Heart left ventricle (tissue), 16 donors: ENCODE results near the gene PCGF1. TPM values are rescaled to one million over a fixed set of nuclear protein-coding genes. Genes with fewer than 3 reads are reported as not detected.

Experiments used
- ATAC-seq, 4 donors: fragments of 200-7000 bp; cut with Tn5 transposase; one replicate each; pipeline ENCODE4 v1.9.1; 2020 to 2022; ENCODE audit warnings: moderate library complexity in 4 of 4, mild to moderate bottlenecking in 3 of 4, moderate number of reproducible peaks in 1 of 4
- DNase-seq, 5 donors: peaks; one replicate each; pipeline ENCODE4 v3.0.0-alpha.2; 2020
- H3K27ac ChIP-seq, 12 donors: fragments of 200-600 bp; sonication (generic) in 4 of 12; one replicate each; pipeline versions ENCODE4 v1.5.0 to v1.8.0; 2016 to 2022; ENCODE audit warnings: mild to moderate bottlenecking in 2 of 12
- H3K27me3 ChIP-seq, 9 donors: fragments of 200-600 bp; sonication (generic) in 2 of 9; one replicate each; pipeline versions ENCODE4 v1.5.1 to v1.8.0; 2016 to 2022; ENCODE audit warnings: mild to moderate bottlenecking in 3 of 9
- H3K36me3 ChIP-seq, 9 donors: fragments of 200-600 bp; sonication (generic) in 2 of 9; one replicate each; pipeline versions ENCODE4 v1.5.0 to v1.8.0; 2018 to 2022; ENCODE audit warnings: mild to moderate bottlenecking in 2 of 9
- H3K4me1 ChIP-seq, 12 donors: fragments of 200-600 bp; sonication (generic) in 4 of 12; one replicate each; pipeline versions ENCODE4 v1.5.0 to v1.8.0; 2016 to 2022; ENCODE audit warnings: mild to moderate bottlenecking in 3 of 12
- H3K4me3 ChIP-seq, 12 donors: fragments of 200-600 bp; sonication (generic) in 4 of 12; one replicate each; pipeline versions ENCODE4 v1.5.0 to v1.8.0; 2017 to 2022; ENCODE audit warnings: mild to moderate bottlenecking in 9 of 12, moderate library complexity in 4 of 12
- H3K9me3 ChIP-seq, 12 donors: fragments of 200-600 bp; sonication (generic) in 4 of 12; one replicate each; pipeline versions ENCODE4 v1.5.0 to v1.8.0; 2016 to 2022; ENCODE audit warnings: mild to moderate bottlenecking in 1 of 12
- CTCF ChIP-seq, 12 donors: fragments of 200-600 bp; sonication (generic) in 4 of 12; IDR thresholded peaks; one replicate each; pipeline versions ENCODE4 v1.5.0 to v1.8.0; 2018 to 2022; ENCODE audit warnings: antibody characterized with exemption in 12 of 12, mild to moderate bottlenecking in 5 of 12
- POLR2A ChIP-seq, 2 donors: fragments of 450-650 bp; IDR thresholded peaks; one replicate each; pipeline ENCODE4 v1.6.1; 2017; ENCODE audit warnings: antibody characterized with exemption in 2 of 2, mild to moderate bottlenecking in 2 of 2, moderate library complexity in 2 of 2
- WGBS, 4 donors: extraction: QIAGEN DNeasy Blood & Tissue Kit in 2 of 4; methylation state at CpG; one replicate each; pipeline versions ENCODE4 v1.1.5 to v1.1.7; 2013 to 2018; 5-methylcytosine and 5-hydroxymethylcytosine counted together
- intact Hi-C, 10 donors: fragments of 100-400 bp; cut with DNase I; formaldehyde crosslinking; loops; one replicate each; pipeline versions ENCODE4 v1.11.1 to v1.14.2; 2022
- polyA plus RNA-seq, 2 donors: library from polyadenylated mRNA; stranded (reverse); fragments of 200-250 nt; gene quantifications; one replicate each; pipeline ENCODE4 v1.2.3, GENCODE V29; 2013
- total RNA-seq, 9 donors: library from RNA; depleted of rRNA in 2 of 9; stranded (reverse); fragments of >200 nt in 2 of 9; fragmentation: NEBNext Ultra II Directional in 3 of 9; extraction: Animal tissue kit (Norgen Biotek cat#: 25700) in 3 of 9; gene quantifications; one replicate each; pipeline versions ENCODE4 v1.1.0 to v1.2.4, GENCODE V29; 2016 to 2023
- donor health status: ischemic (EF 13 %, LVEDD 7.1; RV severe dilation, severe dysfunction).
- donor health status: healthy with polysubstance abuse.
- donor health status: DM: no; HTN: yes; CAD: no.
- donor health status: DM: no; HTN: no; CAD: no.
- donor health status: ischemic (EF 25% LVEDD 6.9; RV normal size, moderate dysfunction).
- donor health status: ischemic (EF 25% LVEDD 5.7; RV mildly dilated, moderate dysfunction).
- donor health status: healthy.
- donor health status: DM: yes; HTN: yes; CAD: no.
- donor health status: ischemic (EF 35%, LVEDD 5.7; RV mildly dilated, moderate dysfunction).
- donor health status: nonischemic (EF 11% LVEDD 7.7; RV severe dilation, severe dysfunction).
- donor health status: DM: yes; HTN: yes; CAD: no.
- donor health status: PGD.
- donor health status: ischemic (EF 29% LVEDD 5.4; RV normal size, mild dysfunction).
- donor health status: nonischemic (EF 23%, LVEDD 6.1; RV moderate dilation, normal function).

Gene PCGF1
- total and polyA plus RNA-seq, 11 donors: 10.6 to 24.9 (median 19.2) TPM

- Histone ChIP-seq H3K36me3 (peaks cover 0 to 14% (median 0%) of the 10 kb centered on the region in 9 donors), H3K27me3 (peaks cover 0 to 7% (median 0%) of the 10 kb centered on the region in 9 donors), H3K9me3 (no peaks in the 10 kb centered on the region), H3K27ac (peak overlapping the region in 11 of 12 donors; percentile 15 to 95 (median 85)), H3K4me1 (peaks cover 0 to 46% (median 27%) of the 10 kb centered on the region in 12 donors), H3K4me3 (peak overlapping the region in 11 of 12 donors; percentile 57 to 87 (median 72))
- ATAC-seq (peak in 1 of 4 donors; percentile 14), DNase-seq (peak in 1 of 5 donors; percentile 59)
- intact Hi-C loops: no loop called here
- WGBS, 4 donors: 45 to 55% (median 50%) methylated on average over 20 to 27 of the region's 27 CpGs
- no peak for TF ChIP-seq POLR2A (IDR thresholded peaks at IDR 0.05)
- no peak for TF ChIP-seq CTCF (IDR thresholded peaks at IDR 0.05)
Measured at GRCh38 chr2:74552914-74553811, 45.7 kb upstream of the PCGF1 start.

DNA sequence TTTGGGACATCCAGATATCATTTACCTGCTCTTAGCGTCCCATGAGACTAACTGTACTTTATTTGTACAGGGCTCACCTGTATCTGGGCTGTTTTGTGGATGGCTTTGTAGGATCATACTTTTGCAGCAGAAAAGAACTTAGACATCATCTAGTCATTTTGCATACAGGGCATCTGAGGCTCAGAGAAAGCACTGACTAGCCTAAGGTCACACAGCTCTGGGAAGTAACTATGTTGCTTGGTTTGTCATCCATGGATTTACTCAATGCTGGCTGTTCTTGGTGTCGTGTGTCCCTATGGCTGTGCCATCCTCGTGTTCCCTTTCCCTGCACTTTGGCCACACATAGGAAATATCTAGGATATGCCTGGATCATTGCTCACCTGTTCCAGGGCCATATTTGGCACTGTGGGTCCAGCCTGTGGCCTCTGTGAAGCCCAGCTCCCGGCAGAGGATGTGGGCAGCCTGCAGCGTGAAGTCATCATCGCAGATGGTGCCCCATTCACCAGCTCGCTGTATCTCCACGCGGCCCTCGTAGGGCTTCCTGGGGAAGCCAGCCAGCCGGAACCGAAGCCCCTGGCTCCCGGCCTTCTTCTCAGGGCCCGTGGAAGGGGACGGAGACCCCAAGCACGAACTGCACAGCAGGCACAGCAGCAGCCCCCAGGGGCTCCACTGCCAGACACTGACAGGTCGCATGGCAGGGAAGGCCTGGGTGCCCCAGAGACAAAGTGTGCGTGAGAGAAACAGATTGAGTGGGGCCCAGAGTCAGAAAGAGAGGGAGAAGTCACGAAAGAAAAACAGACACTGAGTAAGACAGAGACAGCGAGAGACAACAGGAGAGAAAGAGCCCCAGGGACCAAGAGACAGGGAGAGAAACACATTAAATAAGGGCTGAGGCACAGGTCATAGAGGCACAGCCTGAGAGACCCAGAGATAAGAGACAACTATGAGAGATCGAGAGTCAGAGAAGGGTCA, 44.7 kb upstream of the PCGF1 start:
- Histone ChIP-seq H3K4me1 (peaks cover 0 to 48% (median 28%) of the 10 kb centered on the region in 12 donors), H3K9me3 (no peaks in the 10 kb centered on the region), H3K27me3 (peaks cover 0 to 7% (median 0%) of the 10 kb centered on the region in 9 donors), H3K27ac (peak overlapping the region in 9 of 12 donors; percentile 15 to 95 (median 86)), H3K4me3 (peak overlapping the region in 9 of 12 donors; percentile 57 to 87 (median 75)), H3K36me3 (peaks cover 0 to 13% (median 0%) of the 10 kb centered on the region in 9 donors)
- WGBS, 4 donors: 67 to 78% (median 74%) methylated on average over 19 to 21 of the region's 21 CpGs
- intact Hi-C loops: no loop called here
- DNase-seq: no peak
- no peak for ATAC-seq
- TF ChIP-seq CTCF (IDR thresholded peaks at IDR 0.05): no peak
- TF ChIP-seq POLR2A (IDR thresholded peaks at IDR 0.05): no peak

- H3K27me3 ChIP-seq: peaks cover 0 to 7% (median 0%) of the 10 kb centered on the region in 9 donors
- H3K27ac ChIP-seq: no peak overlapping the region
- H3K9me3 ChIP-seq: no peaks in the 10 kb centered on the region
- H3K4me3 ChIP-seq: no peak overlapping the region
- DNase-seq: no peak
- ATAC-seq: no peak
- peaks cover 0 to 45% (median 28%) of the 10 kb centered on the region in 12 donors for H3K4me1 ChIP-seq
- no peak for TF ChIP-seq CTCF (IDR thresholded peaks at IDR 0.05)
- no peak for TF ChIP-seq POLR2A (IDR thresholded peaks at IDR 0.05)
- H3K36me3 ChIP-seq: peaks cover 0 to 6% (median 0%) of the 10 kb centered on the region in 9 donors
- intact Hi-C loops: no loop called here
Measured at GRCh38 chr2:74551530-74551929, 44.0 kb upstream of the PCGF1 start.
